HG02938 (cell line): ENCODE results near the gene KRTAP9-9.
"Not testable (repeated sequence)": the region's sequence is repeated elsewhere in the genome, so short reads cannot be mapped to it uniquely, and the experiment has no call there.

ENCODE experiments used
- ATAC-seq: cut with Tn5 transposase; IDR thresholded peaks from one replicate; pipeline ENCODE4 v1.9.1; 2021; ENCODE audit warnings: mild to moderate bottlenecking, moderate library complexity; ENCODE audit not compliant: unreplicated experiment

KRTAP9-9 gene

DNA sequence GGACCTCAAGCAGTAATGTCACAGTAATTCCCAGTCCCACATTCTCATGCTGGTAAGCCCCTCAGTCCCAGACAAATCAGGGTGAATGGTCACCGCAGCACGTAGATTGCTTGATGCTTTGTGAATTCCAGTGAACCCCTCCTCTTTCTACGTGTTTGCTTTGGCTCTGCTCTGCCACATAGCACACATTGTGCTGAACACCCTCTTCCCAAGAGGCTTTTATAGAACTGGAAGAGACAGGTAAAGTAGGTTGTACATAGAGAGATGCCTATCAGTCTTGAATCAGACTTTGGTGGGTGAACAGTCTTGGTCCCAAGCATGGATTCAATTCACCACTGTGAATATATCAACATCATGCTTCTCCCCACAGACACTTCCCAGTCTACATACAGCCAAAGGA, 9.4 kb downstream of the KRTAP9-9 start:
- ATAC-seq = no peak

DNA sequence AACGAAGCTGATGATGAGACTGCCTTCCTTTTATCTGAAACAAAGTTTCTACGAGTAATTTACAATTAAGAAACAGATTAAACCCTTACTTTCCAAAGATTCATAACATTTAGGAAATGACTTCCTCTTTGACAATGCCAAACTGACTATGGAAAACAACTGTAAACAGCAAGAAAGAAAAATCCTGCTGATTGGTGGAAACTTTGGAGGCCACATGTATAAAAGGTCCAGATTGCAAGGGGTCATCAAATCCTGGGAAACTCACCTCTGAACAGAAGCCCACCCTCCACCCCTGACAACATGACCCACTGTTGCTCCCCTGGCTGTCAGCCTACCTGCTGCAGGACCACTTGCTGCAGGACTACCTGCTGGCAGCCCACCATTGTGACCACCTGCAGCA, 9.9 kb downstream of the KRTAP9-9 start, which contains the start of gene KRTAP9-6:
Gene KRTAP9-6, plus strand, starts transcription at position 301 of the 400 bp plus-strand sequence. Its CDS starts 0 bp downstream, at position 301.
- no peak for ATAC-seq

DNA sequence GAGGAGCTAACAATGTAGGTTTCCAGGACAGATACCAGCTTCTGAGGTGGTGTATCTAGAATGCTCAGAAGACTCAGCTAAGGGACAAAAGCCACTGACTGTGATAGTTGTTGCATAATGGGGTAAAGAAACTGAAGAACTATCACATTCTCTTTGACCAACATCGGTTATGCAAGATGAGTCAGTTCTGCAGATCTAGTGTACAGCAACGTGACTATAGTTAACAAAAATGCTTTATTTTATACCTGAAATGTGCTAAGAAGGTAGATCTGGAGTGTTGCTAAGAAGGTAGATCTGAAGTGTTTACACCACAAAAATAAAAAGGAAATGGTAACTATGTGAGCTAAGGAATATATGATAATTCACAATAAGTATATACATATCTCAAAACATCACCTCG, 12.5 kb downstream of the KRTAP9-9 start:
- no peak for ATAC-seq

DNA sequence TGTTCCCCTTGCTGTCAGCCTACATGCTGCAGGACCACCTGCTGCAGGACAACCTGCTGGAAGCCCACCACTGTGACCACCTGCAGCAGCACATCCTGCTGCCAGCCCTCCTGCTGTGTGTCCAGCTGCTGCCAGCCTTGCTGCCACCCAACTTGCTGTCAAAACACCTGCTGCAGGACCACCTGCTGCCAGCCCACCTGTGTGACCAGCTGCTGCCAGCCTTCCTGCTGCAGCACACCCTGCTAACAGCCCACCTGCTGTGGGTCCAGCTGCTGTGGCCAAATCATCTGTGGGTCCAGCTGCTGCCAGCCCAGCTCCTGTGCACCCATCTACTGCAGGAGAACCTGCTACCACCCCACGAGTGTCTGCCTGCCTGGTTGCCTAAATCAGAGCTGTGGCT, 16.1 kb downstream of the KRTAP9-9 start:
- ATAC-seq = not testable (repeated sequence)

DNA sequence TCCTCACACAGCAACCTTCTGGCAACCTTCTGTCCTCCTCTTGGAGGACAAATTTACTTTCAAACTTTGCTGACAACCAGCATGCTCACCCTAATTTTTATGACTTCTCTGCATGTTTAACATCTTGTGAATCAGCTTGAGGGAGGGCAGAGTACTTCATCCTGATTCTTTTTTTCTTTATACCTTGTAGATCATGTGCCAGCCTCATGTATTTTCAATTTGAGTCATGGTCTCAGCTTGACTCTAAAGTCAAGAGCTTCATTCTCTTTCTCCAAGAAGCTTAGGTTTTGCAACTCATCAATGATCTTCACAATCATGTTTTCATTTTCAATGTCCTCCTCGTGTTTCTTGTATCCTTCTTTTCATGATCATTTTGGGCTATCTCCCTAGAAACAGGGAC, 16.7 kb downstream of the KRTAP9-9 start:
- no peak for ATAC-seq

DNA sequence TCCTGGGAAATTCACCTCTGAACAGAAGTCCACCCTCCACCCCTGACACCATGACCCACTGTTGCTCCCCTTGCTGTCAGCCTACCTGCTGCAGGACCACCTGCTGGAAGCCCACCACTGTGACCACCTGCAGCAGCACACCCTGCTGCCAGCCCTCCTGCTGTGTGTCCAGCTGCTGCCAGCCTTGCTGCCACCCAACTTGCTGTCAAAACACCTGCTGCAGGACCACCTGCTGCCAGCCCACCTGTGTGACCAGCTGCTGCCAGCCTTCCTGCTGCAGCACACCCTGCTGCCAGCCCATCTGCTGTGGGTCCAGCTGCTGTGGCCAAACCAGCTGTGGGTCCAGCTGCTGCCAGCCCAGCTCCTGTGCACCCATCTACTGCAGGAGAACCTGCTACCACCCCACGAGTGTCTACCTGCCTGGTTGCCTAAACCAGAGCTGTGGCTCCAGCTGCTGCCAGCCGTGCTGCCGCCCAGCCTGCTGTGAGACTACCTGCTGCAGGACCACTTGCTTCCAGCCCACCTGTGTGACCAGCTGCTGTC, 20.5 kb downstream of the KRTAP9-9 start, which contains the start of gene KRTAP9-7:
Gene KRTAP9-7, plus strand, starts transcription at position 51 of the 543 bp plus-strand sequence. Its CDS starts 0 bp downstream, at position 51.
- not testable (repeated sequence) for ATAC-seq

DNA sequence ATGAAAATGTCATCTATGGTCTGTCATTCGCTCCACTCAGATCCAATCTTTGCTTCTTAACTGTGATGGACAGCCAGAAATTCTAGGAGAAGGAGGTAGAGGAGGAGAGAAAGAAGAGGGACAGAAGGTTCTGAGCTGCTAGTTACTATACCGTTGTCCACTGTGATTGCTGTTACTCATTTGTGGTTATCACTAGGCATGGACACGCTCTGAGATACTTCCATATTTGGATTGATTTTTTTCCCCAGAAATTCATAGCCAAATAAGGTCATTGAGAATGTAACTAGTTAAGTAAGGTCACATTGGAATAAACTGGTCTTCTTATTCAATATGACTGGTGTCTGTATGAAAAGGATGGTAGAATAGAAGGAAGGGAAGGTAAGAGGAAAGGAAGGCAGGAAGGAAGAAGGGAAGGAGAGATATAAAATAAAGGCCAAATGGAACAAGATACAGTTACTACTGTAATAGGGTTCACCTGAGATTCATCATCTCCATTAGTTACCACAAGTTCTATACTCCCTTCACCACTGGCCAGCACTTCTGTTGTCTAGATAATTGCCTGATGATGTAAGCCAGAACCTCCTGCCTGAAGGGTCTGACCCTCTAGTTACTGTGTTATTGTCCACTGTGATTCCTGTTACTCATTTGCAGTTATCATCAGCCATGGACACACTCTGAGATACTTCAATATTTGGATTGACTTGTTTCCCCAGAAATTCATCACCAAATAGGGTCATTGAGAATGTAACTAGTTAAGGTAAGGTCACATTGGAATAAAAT, 23.2 kb downstream of the KRTAP9-9 start:
- ATAC-seq = no peak

DNA sequence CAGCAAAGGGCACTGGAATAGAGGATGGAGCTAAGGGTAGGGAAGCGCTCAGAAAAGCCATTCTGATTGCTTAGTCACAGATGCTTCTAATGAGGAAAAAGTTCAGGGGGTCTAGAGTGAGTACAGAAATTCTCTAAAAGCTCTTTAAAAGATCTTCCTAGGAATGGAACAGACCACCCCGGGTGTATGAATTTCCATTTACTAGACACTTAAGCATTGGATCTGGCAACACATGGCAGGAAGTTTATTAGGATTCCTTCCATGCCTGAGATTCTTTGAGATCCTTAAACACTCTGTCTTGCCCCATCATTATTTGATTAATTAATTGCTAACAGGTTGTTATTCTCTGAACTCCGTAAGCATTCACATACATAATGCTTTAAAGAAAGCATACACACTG, 28.9 kb downstream of the KRTAP9-9 start:
- ATAC-seq = no peak

DNA sequence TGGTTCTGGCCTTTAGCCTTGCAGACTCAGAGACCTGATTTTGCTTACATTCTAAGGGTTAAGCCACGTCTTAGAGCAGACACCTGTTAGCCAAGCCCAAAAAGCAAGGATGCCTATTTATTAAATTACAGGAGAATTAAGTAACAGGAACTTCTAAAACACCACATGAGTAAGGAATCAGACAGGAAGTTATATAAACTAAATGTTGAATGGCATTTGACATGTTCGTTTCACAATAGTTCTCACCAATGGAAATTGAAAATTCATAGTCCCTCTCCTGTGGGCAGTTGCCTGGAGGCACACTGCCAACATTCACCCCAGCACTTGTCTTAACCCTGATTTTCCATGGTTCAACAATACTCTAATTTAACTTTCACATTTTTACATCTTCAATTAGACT, 29.4 kb downstream of the KRTAP9-9 start:
- ATAC-seq = no peak

DNA sequence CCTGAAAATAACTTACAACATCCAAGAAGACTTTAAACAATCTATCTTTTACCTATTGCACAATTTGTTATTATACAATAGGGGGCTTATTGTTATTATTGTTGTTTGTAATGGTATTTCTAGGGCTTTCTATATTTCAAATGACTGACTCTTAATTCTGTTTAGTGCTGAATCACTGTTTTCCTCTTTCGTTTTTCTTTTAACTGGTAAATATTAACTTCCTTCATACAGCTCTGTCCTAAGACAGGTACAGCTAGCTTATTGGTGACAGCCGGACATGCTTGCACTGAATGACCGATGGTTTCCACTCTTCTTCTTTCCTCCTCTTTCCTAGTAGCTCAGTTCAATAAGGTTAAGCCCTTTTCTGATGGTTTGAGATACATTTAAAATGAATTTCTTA, 31.9 kb downstream of the KRTAP9-9 start:
- no peak for ATAC-seq

DNA sequence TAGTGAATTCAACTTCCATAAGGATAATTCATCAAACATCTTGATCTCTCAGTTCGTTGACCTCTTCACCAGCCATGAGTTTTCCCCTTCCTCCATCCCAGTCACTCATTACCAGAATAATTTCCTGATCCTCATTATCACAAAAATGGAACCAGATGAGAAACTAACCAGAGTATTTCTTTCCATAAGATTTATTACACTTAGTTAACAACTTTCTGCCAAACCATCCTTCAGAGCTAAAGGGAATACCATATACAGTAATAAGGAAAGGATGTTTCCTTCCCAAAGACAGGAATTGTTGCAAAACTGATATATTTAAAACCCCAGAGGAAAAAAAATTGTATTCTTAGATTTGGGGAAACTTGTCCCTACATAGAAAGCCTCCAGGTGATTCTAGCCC, 38.8 kb downstream of the KRTAP9-9 start:
- no peak for ATAC-seq

DNA sequence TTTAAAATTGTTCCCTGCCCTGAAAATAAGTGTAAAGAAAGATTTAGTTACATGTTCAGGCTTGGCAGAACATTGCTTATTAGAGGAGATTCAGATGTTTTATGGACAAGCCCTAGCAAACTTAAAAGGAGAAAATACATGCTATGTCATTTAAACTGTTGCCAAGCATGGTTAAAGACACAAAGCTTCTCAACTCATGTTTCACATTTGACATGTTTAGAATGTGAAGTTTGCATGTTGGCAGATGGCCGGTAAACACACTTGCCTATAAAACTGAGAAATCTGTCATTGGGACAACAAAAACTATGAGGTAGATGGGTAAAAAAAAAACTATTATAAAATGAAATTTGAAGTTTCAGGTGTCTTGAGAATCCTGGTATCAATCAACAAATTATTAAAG, 41.7 kb downstream of the KRTAP9-9 start:
- no peak for ATAC-seq

DNA sequence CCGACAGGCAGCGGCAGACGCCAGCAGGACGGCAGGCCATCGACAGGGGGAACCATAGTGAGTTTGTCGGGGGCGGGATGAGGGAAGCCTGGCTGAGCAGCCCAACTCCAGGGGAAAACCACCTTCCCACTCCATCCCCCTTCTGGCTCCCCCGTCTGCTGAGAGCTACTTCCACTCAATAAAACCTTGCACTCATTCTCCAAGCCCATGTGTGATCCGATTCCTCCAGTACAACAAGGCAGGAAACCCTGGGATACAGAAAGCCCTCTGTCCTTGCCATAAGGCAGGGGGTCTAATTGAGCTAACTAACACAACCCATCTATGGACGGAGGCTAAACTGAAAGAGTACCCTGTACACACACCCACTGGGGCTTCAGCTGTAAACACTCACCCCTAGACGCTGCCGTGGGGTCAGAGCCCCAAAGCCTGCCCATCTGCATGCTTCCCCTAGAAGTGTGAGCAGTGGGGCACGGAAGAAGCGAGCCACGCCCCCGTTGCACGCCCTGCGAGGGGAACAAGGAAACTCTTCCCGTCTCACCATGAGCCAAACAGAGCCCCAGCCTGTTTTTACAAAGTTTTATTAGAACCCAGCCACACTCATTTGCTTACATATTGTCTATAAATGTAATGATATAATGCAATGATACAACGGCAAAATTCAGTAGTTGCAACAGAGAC, 43.4 kb downstream of the KRTAP9-9 start:
- no peak for ATAC-seq

DNA sequence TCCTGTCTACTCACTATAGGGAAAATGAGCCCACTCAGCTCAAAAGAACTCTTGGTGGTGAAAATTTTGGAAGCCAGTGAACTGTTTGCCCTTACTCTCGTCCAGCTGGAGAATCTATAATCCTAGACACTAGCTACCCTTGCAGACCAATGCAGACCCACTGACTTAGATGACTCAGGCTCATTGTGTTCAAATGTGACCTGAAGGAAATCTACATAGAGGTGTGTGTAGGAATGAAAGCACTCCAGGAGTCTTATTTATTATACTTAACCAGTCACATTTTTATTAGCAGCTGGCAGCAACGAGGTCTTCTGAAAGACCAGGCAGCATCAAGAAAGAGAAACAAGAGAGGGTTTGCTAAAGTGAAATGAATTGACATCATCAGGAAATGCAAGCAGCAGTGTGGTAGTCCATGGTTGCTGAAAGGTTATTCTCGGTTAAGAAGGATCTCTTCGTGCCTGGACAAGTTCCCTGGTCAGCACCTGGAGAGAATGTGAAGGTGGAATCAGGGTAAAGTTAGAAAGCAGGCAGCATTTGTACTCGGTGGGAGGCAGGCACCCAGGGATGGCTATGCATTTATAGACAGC, 46.1 kb downstream of the KRTAP9-9 start:
- no peak for ATAC-seq

DNA sequence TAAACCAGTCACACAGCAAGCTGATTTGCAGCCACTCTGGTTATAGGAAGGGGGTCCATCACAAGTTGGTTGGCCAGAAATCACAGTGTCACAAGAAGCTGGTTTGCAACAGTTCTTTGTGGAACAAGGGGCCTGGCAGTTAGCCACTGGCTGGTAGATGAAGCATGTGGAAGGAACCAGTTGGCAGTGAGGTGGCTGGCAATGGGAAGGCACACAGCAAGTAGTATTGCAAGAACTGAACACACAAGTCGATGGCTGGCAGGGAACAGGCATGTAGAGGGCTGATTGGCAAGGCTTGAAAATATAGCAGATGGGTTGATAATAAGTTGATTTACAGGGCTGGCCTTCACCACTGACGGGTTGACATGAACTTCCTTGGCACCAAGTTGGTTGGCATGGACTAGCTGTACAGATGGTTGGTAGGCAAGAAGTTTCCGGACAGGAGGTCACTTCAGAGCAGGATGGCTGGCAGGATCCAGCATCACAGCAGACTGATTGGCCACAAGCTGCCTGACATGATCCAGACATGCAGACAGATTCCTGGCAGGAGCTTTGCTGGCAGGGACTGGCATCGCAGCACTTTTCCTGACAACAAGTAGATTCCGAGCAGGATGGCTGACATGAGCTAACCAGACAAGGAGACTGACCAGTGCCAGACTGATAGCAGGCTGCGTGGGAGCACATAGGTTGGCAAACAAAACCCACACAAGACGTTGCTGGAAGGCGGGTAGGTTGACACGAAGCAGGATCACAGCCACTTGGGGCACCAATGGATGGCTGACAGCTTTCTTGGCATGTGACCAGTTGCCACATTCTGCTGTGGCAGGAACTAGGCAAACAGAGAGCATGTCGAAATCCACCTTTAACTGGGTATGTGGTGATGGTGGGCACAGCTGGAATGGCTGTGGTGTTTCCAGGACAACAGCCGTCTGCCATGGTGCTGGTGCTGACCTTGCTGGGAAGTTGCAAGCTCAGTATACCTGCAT, 47.0 kb downstream of the KRTAP9-9 start, which contains the start of gene KRTAP29-1:
Gene KRTAP29-1, minus strand, starts transcription at position 936 of the 986 bp plus-strand sequence. Its CDS starts 0 bp downstream, at position 936.
- no peak for ATAC-seq

DNA sequence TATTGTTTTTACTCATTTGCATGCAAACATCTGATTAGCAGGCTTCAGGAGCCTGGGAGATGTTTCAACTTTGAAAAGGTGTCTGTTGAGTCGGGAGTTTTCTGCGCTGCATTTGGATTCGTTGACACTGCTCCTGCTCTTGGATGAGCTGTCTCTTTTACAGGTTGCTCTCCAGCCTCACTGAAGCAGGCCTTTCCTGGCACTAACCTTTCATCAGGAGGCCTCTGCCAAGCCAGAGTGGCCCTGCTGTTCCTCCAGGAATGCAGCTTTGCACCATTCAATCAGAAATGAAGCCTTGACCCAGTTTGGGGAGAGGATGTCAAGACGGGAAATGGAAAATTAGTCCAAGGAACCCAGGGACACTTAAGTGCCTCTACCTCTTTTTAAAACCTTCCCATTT, 47.8 kb downstream of the KRTAP9-9 start:
- ATAC-seq = no peak

DNA sequence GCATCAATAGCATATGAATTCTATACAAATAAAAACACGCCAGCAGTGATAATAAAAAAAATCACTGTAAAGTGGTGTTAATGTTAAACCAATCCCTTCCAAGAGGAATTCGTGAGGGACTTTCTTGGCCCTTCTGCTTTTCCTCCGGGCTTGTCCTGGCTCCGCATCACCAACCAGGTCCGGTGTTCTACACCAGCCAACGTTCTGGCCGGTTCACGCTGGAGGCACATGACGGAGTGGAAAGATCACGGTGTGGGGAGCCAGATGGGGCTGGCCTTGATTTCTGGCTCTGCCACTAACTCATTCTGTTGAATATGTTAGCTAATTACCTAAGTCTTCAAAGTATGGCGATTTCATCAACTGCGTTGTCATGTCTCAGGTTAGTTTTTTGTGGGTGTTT, 48.9 kb downstream of the KRTAP9-9 start:
- ATAC-seq = no peak
